Heart left ventricle (tissue), 16 donors: ENCODE measurements around the gene CACNA1C. TPM values are rescaled to one million over a fixed set of nuclear protein-coding genes. Genes with fewer than 3 reads are reported as not detected.

Experiments used
- ATAC-seq, 4 donors: fragments of 200-7000 bp; cut with Tn5 transposase; one replicate each; pipeline ENCODE4 v1.9.1; 2020 to 2022; ENCODE audit warnings: moderate library complexity in 4 of 4, mild to moderate bottlenecking in 3 of 4, moderate number of reproducible peaks in 1 of 4
- DNase-seq, 5 donors: peaks; one replicate each; pipeline ENCODE4 v3.0.0-alpha.2; 2020
- H3K27ac ChIP-seq, 12 donors: fragments of 200-600 bp; sonication (generic) in 4 of 12; one replicate each; pipeline versions ENCODE4 v1.5.0 to v1.8.0; 2016 to 2022; ENCODE audit warnings: mild to moderate bottlenecking in 2 of 12
- H3K27me3 ChIP-seq, 9 donors: fragments of 200-600 bp; sonication (generic) in 2 of 9; one replicate each; pipeline versions ENCODE4 v1.5.1 to v1.8.0; 2016 to 2022; ENCODE audit warnings: mild to moderate bottlenecking in 3 of 9
- H3K36me3 ChIP-seq, 9 donors: fragments of 200-600 bp; sonication (generic) in 2 of 9; one replicate each; pipeline versions ENCODE4 v1.5.0 to v1.8.0; 2018 to 2022; ENCODE audit warnings: mild to moderate bottlenecking in 2 of 9
- H3K4me1 ChIP-seq, 12 donors: fragments of 200-600 bp; sonication (generic) in 4 of 12; one replicate each; pipeline versions ENCODE4 v1.5.0 to v1.8.0; 2016 to 2022; ENCODE audit warnings: mild to moderate bottlenecking in 3 of 12
- H3K4me3 ChIP-seq, 12 donors: fragments of 200-600 bp; sonication (generic) in 4 of 12; one replicate each; pipeline versions ENCODE4 v1.5.0 to v1.8.0; 2017 to 2022; ENCODE audit warnings: mild to moderate bottlenecking in 9 of 12, moderate library complexity in 4 of 12
- H3K9me3 ChIP-seq, 12 donors: fragments of 200-600 bp; sonication (generic) in 4 of 12; one replicate each; pipeline versions ENCODE4 v1.5.0 to v1.8.0; 2016 to 2022; ENCODE audit warnings: mild to moderate bottlenecking in 1 of 12
- POLR2A ChIP-seq, 2 donors: fragments of 450-650 bp; IDR thresholded peaks; one replicate each; pipeline ENCODE4 v1.6.1; 2017; ENCODE audit warnings: antibody characterized with exemption in 2 of 2, mild to moderate bottlenecking in 2 of 2, moderate library complexity in 2 of 2
- WGBS, 4 donors: extraction: QIAGEN DNeasy Blood & Tissue Kit in 2 of 4; methylation state at CpG; one replicate each; pipeline versions ENCODE4 v1.1.5 to v1.1.7; 2013 to 2018; 5-methylcytosine and 5-hydroxymethylcytosine counted together
- intact Hi-C, 10 donors: fragments of 100-400 bp; cut with DNase I; formaldehyde crosslinking; loops; one replicate each; pipeline versions ENCODE4 v1.11.1 to v1.14.2; 2022
- polyA plus RNA-seq, 2 donors: library from polyadenylated mRNA; stranded (reverse); fragments of 200-250 nt; gene quantifications; one replicate each; pipeline ENCODE4 v1.2.3, GENCODE V29; 2013
- total RNA-seq, 9 donors: library from RNA; depleted of rRNA in 2 of 9; stranded (reverse); fragments of >200 nt in 2 of 9; fragmentation: NEBNext Ultra II Directional in 3 of 9; extraction: Animal tissue kit (Norgen Biotek cat#: 25700) in 3 of 9; gene quantifications; one replicate each; pipeline versions ENCODE4 v1.1.0 to v1.2.4, GENCODE V29; 2016 to 2023
- TF ChIP-seq, protein P1 (sequence below), 12 donors: fragments of 200-600 bp; sonication (generic) in 4 of 12; IDR thresholded peaks; one replicate each; pipeline versions ENCODE4 v1.5.0 to v1.8.0; 2018 to 2022; ENCODE audit warnings: antibody characterized with exemption in 12 of 12, mild to moderate bottlenecking in 5 of 12
- donor health status: ischemic (EF 13 %, LVEDD 7.1; RV severe dilation, severe dysfunction).
- donor health status: healthy with polysubstance abuse.
- donor health status: DM: no; HTN: yes; CAD: no.
- donor health status: DM: no; HTN: no; CAD: no.
- donor health status: ischemic (EF 25% LVEDD 6.9; RV normal size, moderate dysfunction).
- donor health status: ischemic (EF 25% LVEDD 5.7; RV mildly dilated, moderate dysfunction).
- donor health status: healthy.
- donor health status: DM: yes; HTN: yes; CAD: no.
- donor health status: ischemic (EF 35%, LVEDD 5.7; RV mildly dilated, moderate dysfunction).
- donor health status: nonischemic (EF 11% LVEDD 7.7; RV severe dilation, severe dysfunction).
- donor health status: DM: yes; HTN: yes; CAD: no.
- donor health status: PGD.
- donor health status: ischemic (EF 29% LVEDD 5.4; RV normal size, mild dysfunction).
- donor health status: nonischemic (EF 23%, LVEDD 6.1; RV moderate dilation, normal function).

Gene CACNA1C
- total and polyA plus RNA-seq, 11 donors: 41.9 to 196 (median 164) TPM

GRCh38 chr12:2233034-2233433, 180.2 kb downstream of the CACNA1C start:
- DNase-seq (no peak), ATAC-seq (no peak)
- whole genome bisulfite sequencing, 4 donors: 83 to 86% (median 85%) methylated on average over 3 of the region's 3 CpGs
- no peaks in the 10 kb centered on the region for H3K9me3 ChIP-seq
- H3K36me3 ChIP-seq: no peaks in the 10 kb centered on the region
- TF ChIP-seq, protein P1, sequence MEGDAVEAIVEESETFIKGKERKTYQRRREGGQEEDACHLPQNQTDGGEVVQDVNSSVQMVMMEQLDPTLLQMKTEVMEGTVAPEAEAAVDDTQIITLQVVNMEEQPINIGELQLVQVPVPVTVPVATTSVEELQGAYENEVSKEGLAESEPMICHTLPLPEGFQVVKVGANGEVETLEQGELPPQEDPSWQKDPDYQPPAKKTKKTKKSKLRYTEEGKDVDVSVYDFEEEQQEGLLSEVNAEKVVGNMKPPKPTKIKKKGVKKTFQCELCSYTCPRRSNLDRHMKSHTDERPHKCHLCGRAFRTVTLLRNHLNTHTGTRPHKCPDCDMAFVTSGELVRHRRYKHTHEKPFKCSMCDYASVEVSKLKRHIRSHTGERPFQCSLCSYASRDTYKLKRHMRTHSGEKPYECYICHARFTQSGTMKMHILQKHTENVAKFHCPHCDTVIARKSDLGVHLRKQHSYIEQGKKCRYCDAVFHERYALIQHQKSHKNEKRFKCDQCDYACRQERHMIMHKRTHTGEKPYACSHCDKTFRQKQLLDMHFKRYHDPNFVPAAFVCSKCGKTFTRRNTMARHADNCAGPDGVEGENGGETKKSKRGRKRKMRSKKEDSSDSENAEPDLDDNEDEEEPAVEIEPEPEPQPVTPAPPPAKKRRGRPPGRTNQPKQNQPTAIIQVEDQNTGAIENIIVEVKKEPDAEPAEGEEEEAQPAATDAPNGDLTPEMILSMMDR (IDR thresholded peaks at IDR 0.05): no peak
- no peak for TF ChIP-seq POLR2A (IDR thresholded peaks at IDR 0.05)
- peak overlapping the region in 4 of 12 donors; percentile 3 to 92 (median 74) for H3K27ac ChIP-seq
- H3K27me3 ChIP-seq: no peaks in the 10 kb centered on the region
- intact Hi-C loops: no loop called here
- H3K4me1 ChIP-seq: peaks cover 0 to 86% (median 37%) of the 10 kb centered on the region in 12 donors
- H3K4me3 ChIP-seq: no peak overlapping the region

GRCh38 chr12:2234091-2234490, 181.3 kb downstream of the CACNA1C start:
- Histone ChIP-seq H3K36me3 (no peaks in the 10 kb centered on the region), H3K4me1 (peaks cover 6 to 86% (median 41%) of the 10 kb centered on the region in 12 donors), H3K27ac (peak overlapping the region in 5 of 12 donors; percentile 26 to 92 (median 65)), H3K4me3 (no peak overlapping the region), H3K9me3 (no peaks in the 10 kb centered on the region), H3K27me3 (no peaks in the 10 kb centered on the region)
- no peak for DNase-seq
- ATAC-seq: no peak
- TF ChIP-seq, protein P1 (IDR thresholded peaks at IDR 0.05): no peak
- TF ChIP-seq POLR2A (IDR thresholded peaks at IDR 0.05): no peak
- WGBS, 4 donors: 66 to 83% (median 78%) methylated on average over 6 of the region's 6 CpGs
- intact Hi-C loops: no loop called here

- Histone ChIP-seq H3K4me1 (peaks cover 9 to 86% (median 46%) of the 10 kb centered on the region in 12 donors), H3K27ac (peak overlapping the region in 5 of 12 donors; percentile 26 to 92 (median 65)), H3K4me3 (no peak overlapping the region), H3K27me3 (no peaks in the 10 kb centered on the region), H3K9me3 (no peaks in the 10 kb centered on the region), H3K36me3 (no peaks in the 10 kb centered on the region)
- DNase-seq (no peak), ATAC-seq (no peak)
- no peak for TF ChIP-seq POLR2A (IDR thresholded peaks at IDR 0.05)
- TF ChIP-seq, protein P1 (IDR thresholded peaks at IDR 0.05): no peak
- intact Hi-C loops: loop anchor here in 2 of 10 donors (5.0 kb wide), 3 partner anchors 67 to 157 kb away; no protein-coding TSS in a partner anchor
- WGBS, 4 donors: 59 to 71% (median 69%) methylated on average over 10 of the region's 10 CpGs
Observed at GRCh38 chr12:2234646-2235350, 182.0 kb downstream of the CACNA1C start.

- Histone ChIP-seq H3K27me3 (no peaks in the 10 kb centered on the region), H3K27ac (peak overlapping the region in 10 of 12 donors; percentile 78 to 92 (median 86)), H3K9me3 (no peaks in the 10 kb centered on the region), H3K4me3 (no peak overlapping the region), H3K4me1 (peaks cover 12 to 91% (median 58%) of the 10 kb centered on the region in 12 donors), H3K36me3 (no peaks in the 10 kb centered on the region)
- ATAC-seq (no peak), DNase-seq (no peak)
- intact Hi-C loops: loop anchor here in 2 of 10 donors (5.0 kb wide), 3 partner anchors 69 to 159 kb away; no protein-coding TSS in a partner anchor
- TF ChIP-seq, protein P1 (IDR thresholded peaks at IDR 0.05): no peak
- no peak for TF ChIP-seq POLR2A (IDR thresholded peaks at IDR 0.05)
- 70 to 82% (median 75%) methylated on average over 4 to 5 of the region's 5 CpGs for WGBS, 4 donors
Observed at GRCh38 chr12:2236506-2237294, 183.9 kb downstream of the CACNA1C start.
